Choroid plexus epithelial cell (primary cell): ENCODE data around the gene ULK4.

Experiments
- DNase-seq: peaks from one replicate; pipeline ENCODE4 v3.0.0-alpha.2; 2010; ENCODE audit warnings: low read depth
- H3K4me3 ChIP-seq: 2 replicates; pipeline ENCODE4 v1.5.1; 2011; ENCODE audit warnings: low read depth, mild to moderate bottlenecking, control low read depth, low read length, moderate library complexity
- TF ChIP-seq, protein P1 (sequence below): conservative IDR thresholded peaks from 2 replicates; pipeline ENCODE4 v1.5.1; 2011; ENCODE audit warnings: low read depth, mild to moderate bottlenecking, control low read depth, inconsistent platforms, low read length, moderate library complexity

ULK4 gene

DNA sequence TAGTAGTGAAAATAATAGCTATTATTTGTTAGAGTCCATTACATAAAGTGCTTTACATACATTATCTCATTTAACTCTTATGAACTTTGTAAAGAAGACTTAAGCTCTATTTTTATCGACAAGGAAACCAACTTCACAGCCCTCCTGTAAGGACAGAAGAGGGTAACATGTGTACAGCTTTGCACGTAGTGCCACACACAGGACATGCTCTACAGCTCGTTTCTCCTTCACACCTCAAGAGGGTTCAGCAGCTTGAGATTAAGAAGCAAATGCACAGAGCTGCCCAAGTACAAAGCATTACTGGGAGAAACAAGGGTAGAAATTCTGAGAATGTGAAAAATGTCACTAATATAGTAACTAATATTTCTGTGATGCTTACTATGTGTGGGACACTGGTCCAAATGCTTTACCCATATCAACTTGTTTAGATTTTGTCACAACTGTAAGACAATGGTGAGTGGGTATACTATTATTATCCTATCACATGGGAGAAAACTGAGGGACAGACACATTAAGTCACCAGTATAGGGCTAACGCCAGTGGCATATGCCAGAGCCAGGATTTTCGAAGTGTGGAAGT lies 434.8 kb downstream of the ULK4 start:
- TF ChIP-seq, protein P1, sequence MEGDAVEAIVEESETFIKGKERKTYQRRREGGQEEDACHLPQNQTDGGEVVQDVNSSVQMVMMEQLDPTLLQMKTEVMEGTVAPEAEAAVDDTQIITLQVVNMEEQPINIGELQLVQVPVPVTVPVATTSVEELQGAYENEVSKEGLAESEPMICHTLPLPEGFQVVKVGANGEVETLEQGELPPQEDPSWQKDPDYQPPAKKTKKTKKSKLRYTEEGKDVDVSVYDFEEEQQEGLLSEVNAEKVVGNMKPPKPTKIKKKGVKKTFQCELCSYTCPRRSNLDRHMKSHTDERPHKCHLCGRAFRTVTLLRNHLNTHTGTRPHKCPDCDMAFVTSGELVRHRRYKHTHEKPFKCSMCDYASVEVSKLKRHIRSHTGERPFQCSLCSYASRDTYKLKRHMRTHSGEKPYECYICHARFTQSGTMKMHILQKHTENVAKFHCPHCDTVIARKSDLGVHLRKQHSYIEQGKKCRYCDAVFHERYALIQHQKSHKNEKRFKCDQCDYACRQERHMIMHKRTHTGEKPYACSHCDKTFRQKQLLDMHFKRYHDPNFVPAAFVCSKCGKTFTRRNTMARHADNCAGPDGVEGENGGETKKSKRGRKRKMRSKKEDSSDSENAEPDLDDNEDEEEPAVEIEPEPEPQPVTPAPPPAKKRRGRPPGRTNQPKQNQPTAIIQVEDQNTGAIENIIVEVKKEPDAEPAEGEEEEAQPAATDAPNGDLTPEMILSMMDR: no peak
- no peak for DNase-seq

DNA sequence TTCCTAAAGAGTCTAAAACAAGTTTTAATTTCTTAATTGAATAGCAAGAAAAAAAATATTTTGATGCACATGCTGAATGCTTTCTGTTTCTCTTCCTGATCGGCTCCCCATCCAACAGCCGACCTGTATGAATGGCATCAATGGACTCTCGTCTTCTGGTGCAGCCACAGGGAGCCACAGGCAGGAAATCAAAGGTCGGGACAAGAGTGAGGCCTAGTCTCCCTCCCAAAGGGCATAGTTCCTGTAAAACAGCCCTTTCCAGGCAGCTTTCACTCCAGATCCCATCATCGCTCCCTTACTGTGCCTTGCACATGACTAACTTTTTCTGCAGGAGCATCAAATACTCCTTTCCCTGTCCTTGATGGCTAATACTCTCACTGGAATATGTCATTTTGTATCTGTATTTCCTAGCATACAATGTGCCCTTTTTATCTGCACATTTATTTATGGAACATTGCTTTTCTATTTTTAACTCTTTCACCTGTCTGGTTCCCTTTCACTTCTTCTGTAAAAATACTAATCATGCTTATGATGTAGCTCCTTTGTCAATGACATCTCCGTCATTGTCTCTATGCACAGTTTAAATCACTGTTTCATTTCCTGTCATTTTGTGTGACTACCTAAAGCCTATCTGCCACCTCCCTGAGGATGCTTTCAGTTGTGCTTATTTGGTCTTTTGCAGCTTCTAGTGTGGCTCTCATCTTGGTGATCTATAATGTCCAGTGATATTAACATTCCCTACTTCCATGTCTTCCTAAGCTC lies 436.4 kb downstream of the ULK4 start:
- DNase-seq: no peak
- no peak overlapping the region for H3K4me3 ChIP-seq
- TF ChIP-seq, protein P1: no peak

More for the DNA sequence above, 434.8 kb downstream of the ULK4 start:
- H3K4me3 ChIP-seq: no peak overlapping the region

DNA sequence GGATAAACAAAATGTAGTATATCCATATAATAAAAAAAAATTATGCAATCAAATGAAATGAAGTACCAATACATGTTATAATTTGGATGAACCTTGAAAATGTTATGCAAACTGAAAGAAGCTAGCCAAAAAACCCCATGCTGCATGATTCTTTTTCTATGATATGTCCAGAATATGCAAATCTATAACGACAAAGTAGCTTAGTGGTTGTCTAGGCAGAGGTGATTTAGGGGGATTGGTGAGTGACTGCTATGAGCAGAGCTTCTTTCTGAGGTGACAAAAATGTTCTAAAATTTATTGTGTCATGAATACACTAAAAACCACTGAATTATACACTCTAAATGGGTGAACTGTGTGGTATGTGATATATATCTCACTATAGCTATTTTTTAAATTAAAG lies 438.0 kb downstream of the ULK4 start:
- DNase-seq: no peak
- TF ChIP-seq, protein P1: no peak
- H3K4me3 ChIP-seq: no peak overlapping the region

DNA sequence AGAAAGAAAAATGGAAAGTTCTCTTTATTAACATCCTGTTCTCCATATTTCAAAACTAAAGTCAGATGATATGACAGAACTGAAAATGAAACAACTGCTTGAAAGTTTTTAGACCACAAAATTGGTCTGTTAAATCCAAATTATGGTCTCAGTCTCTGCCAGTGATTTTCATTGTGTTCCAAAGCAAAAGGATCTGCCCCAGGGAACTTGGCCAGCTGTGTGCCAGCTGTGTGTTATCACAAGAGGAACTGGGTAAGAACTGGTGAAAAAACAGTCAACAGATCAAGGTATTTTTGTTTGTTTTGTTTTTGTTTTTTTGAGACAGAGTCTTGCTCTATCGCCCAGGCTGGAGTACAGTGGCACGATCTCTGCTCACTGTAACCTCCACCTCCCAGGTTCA lies 439.3 kb downstream of the ULK4 start:
- no peak overlapping the region for H3K4me3 ChIP-seq
- no peak for DNase-seq
- TF ChIP-seq, protein P1: no peak

DNA sequence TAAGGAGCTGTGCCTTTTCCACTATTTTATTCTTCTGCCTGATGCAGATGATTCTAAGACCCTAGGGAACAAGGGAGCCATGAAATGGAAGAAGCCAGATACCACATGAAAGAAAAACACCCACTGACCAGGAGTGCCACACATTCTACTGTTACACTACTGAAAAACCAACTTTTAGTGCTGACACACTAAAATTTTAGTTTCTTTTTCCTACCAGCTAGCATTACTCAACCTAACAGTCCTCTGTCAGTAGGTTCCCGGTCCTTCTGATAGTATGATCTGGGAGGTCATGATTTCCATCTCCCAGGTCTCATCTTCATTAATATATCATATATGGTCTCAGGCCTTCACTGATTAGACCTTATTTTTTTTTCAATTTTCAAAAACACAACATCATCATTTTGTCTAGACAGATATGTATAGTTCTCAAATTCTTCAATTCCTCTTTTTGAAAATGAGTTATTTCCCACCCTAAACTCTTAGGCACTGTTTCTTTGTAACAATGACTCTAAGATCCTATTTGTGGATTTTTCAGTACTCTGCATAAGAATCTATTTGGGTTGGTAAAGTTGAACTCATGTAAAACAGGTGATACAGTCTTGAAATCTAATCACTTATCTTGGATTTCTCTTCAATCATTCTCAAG lies 440.8 kb downstream of the ULK4 start:
- TF ChIP-seq, protein P1: no peak
- DNase-seq: no peak
- no peak overlapping the region for H3K4me3 ChIP-seq

DNA sequence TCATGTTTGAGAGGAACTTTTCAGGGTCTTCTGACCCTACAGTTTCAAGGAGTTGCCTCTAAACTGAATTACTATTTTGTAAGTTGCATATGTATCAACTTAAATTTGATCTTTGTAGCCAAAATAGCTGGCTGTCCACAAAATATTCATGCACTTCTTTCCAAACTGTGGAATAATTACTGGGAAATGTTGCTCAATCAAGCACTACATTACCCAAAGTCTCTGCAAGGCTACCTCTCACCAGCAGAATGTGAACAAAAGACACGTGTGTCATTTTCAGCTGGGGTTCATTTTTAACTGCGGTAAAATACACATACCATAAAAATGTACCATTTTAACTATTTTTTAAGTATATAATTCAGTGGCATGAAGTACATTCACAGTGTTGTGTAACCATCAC lies 442.2 kb downstream of the ULK4 start:
- TF ChIP-seq, protein P1: no peak
- DNase-seq: no peak
- H3K4me3 ChIP-seq: no peak overlapping the region
